GM12872 (cell line): ENCODE data around the gene NDRG4.

Source experiments
- TF ChIP-seq, protein P1 (sequence below): IDR thresholded peaks from 3 replicates; pipeline ENCODE4 v1.5.1; 2011; ENCODE audit warnings: low read depth, mild to moderate bottlenecking, low read length, moderate library complexity; ENCODE audit not compliant: insufficient read depth

Gene NDRG4, protein sequence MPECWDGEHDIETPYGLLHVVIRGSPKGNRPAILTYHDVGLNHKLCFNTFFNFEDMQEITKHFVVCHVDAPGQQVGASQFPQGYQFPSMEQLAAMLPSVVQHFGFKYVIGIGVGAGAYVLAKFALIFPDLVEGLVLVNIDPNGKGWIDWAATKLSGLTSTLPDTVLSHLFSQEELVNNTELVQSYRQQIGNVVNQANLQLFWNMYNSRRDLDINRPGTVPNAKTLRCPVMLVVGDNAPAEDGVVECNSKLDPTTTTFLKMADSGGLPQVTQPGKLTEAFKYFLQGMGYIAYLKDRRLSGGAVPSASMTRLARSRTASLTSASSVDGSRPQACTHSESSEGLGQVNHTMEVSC

DNA sequence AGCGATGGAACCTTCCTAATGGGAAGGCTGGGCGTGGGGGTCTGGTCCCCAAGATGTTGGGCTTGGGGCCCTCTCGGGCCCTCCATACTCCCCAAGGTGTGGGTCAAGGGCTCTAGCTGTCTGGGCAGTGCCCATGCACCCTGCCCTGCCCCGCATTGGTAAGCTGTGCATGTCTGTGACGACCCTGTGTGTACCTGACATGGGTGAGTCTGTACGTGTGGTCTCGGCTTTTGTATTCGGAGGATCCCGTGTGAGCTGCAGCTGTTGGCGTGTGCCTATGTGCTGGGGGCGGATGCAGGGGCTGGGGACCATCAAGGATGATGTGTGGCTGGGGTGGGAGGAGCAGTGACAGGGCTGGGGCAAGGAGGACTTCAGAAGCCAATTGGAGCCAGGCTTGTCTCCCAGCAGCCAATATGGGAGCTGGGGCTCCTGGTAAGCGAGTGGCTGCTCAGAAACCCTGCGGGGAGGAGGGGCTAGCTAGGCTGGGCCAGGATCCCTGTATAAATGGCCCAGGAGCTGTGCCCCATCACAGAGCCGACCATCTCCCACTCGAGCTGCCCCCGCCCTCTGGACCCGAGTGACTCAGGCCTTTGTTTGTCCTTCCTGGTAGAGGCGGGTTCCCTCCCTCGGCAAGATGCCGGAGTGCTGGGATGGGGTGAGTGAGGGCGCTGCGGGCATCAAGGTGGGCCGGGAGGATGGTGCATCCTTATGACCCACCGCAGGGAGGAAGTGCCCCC is at the start of gene NDRG4:
Gene NDRG4, plus strand, starts transcription at position 529 of the 737 bp plus-strand sequence. Its CDS starts 106 bp downstream, at position 635.
- TF ChIP-seq, protein P1, sequence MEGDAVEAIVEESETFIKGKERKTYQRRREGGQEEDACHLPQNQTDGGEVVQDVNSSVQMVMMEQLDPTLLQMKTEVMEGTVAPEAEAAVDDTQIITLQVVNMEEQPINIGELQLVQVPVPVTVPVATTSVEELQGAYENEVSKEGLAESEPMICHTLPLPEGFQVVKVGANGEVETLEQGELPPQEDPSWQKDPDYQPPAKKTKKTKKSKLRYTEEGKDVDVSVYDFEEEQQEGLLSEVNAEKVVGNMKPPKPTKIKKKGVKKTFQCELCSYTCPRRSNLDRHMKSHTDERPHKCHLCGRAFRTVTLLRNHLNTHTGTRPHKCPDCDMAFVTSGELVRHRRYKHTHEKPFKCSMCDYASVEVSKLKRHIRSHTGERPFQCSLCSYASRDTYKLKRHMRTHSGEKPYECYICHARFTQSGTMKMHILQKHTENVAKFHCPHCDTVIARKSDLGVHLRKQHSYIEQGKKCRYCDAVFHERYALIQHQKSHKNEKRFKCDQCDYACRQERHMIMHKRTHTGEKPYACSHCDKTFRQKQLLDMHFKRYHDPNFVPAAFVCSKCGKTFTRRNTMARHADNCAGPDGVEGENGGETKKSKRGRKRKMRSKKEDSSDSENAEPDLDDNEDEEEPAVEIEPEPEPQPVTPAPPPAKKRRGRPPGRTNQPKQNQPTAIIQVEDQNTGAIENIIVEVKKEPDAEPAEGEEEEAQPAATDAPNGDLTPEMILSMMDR: no peak

DNA sequence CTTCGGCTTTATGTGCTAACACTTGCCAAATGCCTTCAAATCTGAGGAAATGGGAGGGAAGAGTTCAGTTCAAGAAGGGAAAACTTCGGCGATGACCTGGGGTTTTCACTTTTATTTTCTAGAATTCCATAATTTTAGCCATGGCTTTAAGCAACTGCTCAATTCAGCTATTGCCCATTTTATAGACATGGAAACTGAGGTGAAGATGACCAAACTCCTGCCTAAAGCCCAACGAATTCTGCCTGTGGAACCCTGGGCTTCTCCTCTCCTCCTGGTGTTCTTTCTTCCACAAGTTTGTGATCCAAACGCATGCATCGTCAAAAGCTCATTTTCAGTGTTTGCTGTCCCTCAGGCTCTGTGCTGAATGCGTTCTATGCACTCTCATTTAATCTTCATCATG is 49.4 kb upstream of the NDRG4 start:
- TF ChIP-seq, protein P1: no peak

DNA sequence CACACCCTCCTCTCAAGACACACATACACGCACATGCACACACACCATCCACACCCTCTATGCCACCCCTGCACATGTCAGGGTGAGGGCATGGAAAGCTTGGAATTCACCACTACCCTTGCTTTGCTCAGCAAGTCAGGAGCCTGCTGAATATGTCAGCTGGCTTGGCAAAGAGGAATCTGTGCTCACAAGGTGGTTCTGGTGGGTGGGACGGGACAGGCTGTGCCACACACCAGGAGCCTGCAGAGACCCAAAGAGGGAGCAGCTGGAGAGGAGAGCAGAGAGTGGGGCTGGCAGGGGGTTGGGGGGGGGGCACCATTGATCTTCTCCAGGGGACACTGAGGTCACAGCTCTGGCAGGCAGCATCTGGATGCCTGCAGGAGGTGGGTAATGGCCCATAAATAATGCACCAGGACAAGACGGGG is 48.7 kb upstream of the NDRG4 start:
- TF ChIP-seq, protein P1: no peak

- TF ChIP-seq, protein P1: no peak
Observed at GRCh38 chr16:58451945-58452401, 48.0 kb upstream of the NDRG4 start.

DNA sequence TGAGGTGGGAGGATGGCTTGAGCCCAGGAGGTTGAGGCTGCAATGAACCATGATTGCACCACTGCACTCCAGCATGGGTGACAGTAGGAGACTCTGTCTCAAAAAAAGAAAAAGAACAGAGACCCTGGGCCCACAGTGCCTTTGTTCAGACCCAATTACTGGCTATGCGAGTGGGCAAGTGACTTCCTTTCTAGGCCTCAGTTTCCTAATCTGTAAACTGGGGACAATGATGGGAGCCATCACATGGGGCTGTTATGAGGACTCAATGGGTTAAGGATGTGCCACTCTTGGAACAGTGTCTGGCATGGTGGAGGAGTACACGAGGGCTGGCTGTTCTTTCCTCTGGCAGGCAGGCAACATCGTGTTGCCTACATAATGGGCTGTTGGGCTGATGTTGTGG is 47.3 kb upstream of the NDRG4 start:
- TF ChIP-seq, protein P1: no peak

- TF ChIP-seq, protein P1: no peak
Observed at GRCh38 chr16:58454178-58454577, 45.8 kb upstream of the NDRG4 start.

DNA sequence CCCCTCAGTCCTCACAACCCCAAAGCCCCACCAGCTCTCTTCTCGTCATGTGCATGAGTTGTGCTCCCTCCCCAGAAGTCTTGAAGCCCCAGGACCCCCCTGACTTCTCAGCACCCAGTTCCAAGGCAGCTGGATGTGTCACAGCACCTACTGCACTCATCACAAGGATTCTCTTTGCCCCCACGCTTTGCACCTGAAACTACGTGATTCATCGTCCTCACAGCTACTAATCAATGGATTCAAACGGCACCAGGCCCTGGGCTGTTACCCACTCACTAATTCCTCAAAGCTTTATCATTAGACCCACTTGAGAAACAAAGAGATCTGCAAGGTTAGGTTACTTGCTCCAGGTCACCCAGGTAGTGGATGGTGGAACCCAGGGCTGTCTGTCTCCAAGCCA is 45.1 kb upstream of the NDRG4 start:
- TF ChIP-seq, protein P1: no peak
